GM23338 (cell line): ENCODE measurements around the gene RSRC1. TPM values are rescaled to one million over a fixed set of nuclear protein-coding genes. Genes with fewer than 3 reads are reported as not detected.

ENCODE experiments used
- ATAC-seq: fragments of 200-7000 bp; cut with Tn5 transposase; 3 replicates; pipeline ENCODE4 v1.9.1; 2020
- DNase-seq: peaks from one replicate; pipeline ENCODE4 v3.0.0-alpha.2; 2015; ENCODE audit warnings: low spot score
- H2AFZ ChIP-seq: fragments of 200-600 bp; sonication (generic); 2 replicates; pipeline ENCODE4 v1.8.0; 2016; ENCODE audit warnings: antibody characterized with exemption, mild to moderate bottlenecking, moderate library complexity
- H3F3A ChIP-seq: fragments of 200-600 bp; sonication (generic); replicated peaks from 2 replicates; pipeline ENCODE4 v1.8.0; 2017; ENCODE audit warnings: antibody characterized with exemption, mixed run types, low read depth
- H3K27ac ChIP-seq: fragments of 200-600 bp; sonication (generic); 2 replicates; pipeline ENCODE4 v1.6.1; 2016; ENCODE audit warnings: low read depth
- H3K27me3 ChIP-seq: fragments of 200-600 bp; sonication (generic); 2 replicates; pipeline ENCODE4 v1.8.0; 2016; ENCODE audit warnings: mild to moderate bottlenecking, mixed run types, moderate library complexity; ENCODE audit not compliant: insufficient read depth
- H3K36me3 ChIP-seq: fragments of 200-600 bp; sonication (generic); 2 replicates; pipeline ENCODE4 v1.8.0; 2016; ENCODE audit warnings: mild to moderate bottlenecking; ENCODE audit not compliant: insufficient read depth
- H3K4me1 ChIP-seq: fragments of 200-600 bp; sonication (generic); 2 replicates; pipeline ENCODE4 v1.8.0; 2016; ENCODE audit warnings: mild to moderate bottlenecking, moderate library complexity; ENCODE audit not compliant: insufficient read depth
- H3K4me2 ChIP-seq: fragments of 200-600 bp; sonication (generic); 2 replicates; pipeline ENCODE4 v1.7.1; 2017; ENCODE audit warnings: mixed run types
- H3K4me3 ChIP-seq: fragments of 200-600 bp; sonication (generic); 2 replicates; pipeline ENCODE4 v1.6.1; 2016; ENCODE audit warnings: mixed run types
- H3K79me2 ChIP-seq: fragments of 200-600 bp; sonication (generic); replicated peaks from 2 replicates; pipeline ENCODE4 v1.8.0; 2017; ENCODE audit warnings: mild to moderate bottlenecking; ENCODE audit not compliant: insufficient read depth
- H3K9me2 ChIP-seq: fragments of 200-600 bp; sonication (generic); 2 replicates; pipeline ENCODE4 v1.8.0; 2017; ENCODE audit not compliant: insufficient read depth
- H4K20me1 ChIP-seq: fragments of 200-600 bp; sonication (generic); replicated peaks from 2 replicates; pipeline ENCODE4 v1.8.0; 2017; ENCODE audit warnings: mild to moderate bottlenecking; ENCODE audit not compliant: insufficient read depth
- H3K27ac Mint-ChIP-seq: 2 replicates; pipeline ENCODE4 v1.8.0; 2020; ENCODE audit warnings: inconsistent platforms, mild to moderate bottlenecking, moderate library complexity, mixed read lengths
- H3K27me3 Mint-ChIP-seq: 3 replicates; pipeline ENCODE4 v1.8.0; 2022; ENCODE audit warnings: low read depth, mild to moderate bottlenecking, moderate library complexity, mixed read lengths, inconsistent platforms; ENCODE audit not compliant: insufficient read depth, poor library complexity
- H3K36me3 Mint-ChIP-seq: 3 replicates; pipeline ENCODE4 v1.8.0; 2021; ENCODE audit warnings: low read depth, mild to moderate bottlenecking, inconsistent platforms, moderate library complexity, mixed read lengths
- H3K4me1 Mint-ChIP-seq: 3 replicates; pipeline ENCODE4 v1.8.0; 2020; ENCODE audit warnings: mild to moderate bottlenecking, inconsistent platforms, mixed read lengths
- H3K4me3 Mint-ChIP-seq: 3 replicates; pipeline ENCODE4 v1.8.0; 2021; ENCODE audit warnings: moderate library complexity, mild to moderate bottlenecking, inconsistent platforms, mixed read lengths
- H3K9me3 Mint-ChIP-seq: 3 replicates; pipeline ENCODE4 v1.8.0; 2020; ENCODE audit warnings: moderate library complexity, mild to moderate bottlenecking, inconsistent platforms, mixed read lengths
- CREB1 ChIP-seq: fragments of 250-450 bp; sonication (Bioruptor Pico); IDR thresholded peaks from 2 replicates; pipeline ENCODE4 v1.5.0; 2020; ENCODE audit warnings: low read depth, mild to moderate bottlenecking, moderate library complexity
- CTCF ChIP-seq, 2 experiments: fragments of 200-600 bp in 1 of 2; sonication (generic) in 1 of 2; conservative IDR thresholded peaks; 2 replicates each; pipeline versions ENCODE4 v1.5.1 to v1.6.1; 2016 to 2017; ENCODE audit warnings: antibody characterized with exemption in 2 of 2, low read depth in 2 of 2, mild to moderate bottlenecking in 2 of 2, moderate library complexity in 1 of 2
- ETS1 ChIP-seq: IDR thresholded peaks from 2 replicates; pipeline ENCODE4 v1.6.1; 2016; ENCODE audit warnings: antibody characterized with exemption
- EZH2 ChIP-seq: fragments of 200-600 bp; sonication (generic); IDR thresholded peaks from one replicate; pipeline ENCODE4 v1.8.0; 2017; ENCODE audit warnings: antibody characterized with exemption, mild to moderate bottlenecking, low read depth; ENCODE audit not compliant: unreplicated experiment
- EZH2phosphoT487 ChIP-seq: fragments of 200-600 bp; sonication (generic); IDR thresholded peaks from one replicate; pipeline ENCODE4 v1.8.1; 2018; ENCODE audit warnings: antibody characterized with exemption; ENCODE audit not compliant: unreplicated experiment
- JUNB ChIP-seq: IDR thresholded peaks from one replicate; pipeline ENCODE4 v1.6.1; 2016; ENCODE audit warnings: antibody characterized with exemption; ENCODE audit not compliant: unreplicated experiment
- NANOG ChIP-seq: IDR thresholded peaks from 2 replicates; pipeline ENCODE4 v1.6.1; 2016; ENCODE audit warnings: antibody characterized with exemption, borderline replicate concordance
- POLR2AphosphoS5 ChIP-seq: IDR thresholded peaks from 2 replicates; pipeline ENCODE4 v1.6.1; 2016; ENCODE audit warnings: antibody characterized with exemption, low read depth
- REST ChIP-seq: IDR thresholded peaks from one replicate; pipeline ENCODE4 v1.6.1; 2018; ENCODE audit warnings: antibody characterized with exemption; ENCODE audit not compliant: unreplicated experiment
- STAT1 ChIP-seq: IDR thresholded peaks from one replicate; pipeline ENCODE4 v1.6.1; 2016; ENCODE audit warnings: antibody characterized with exemption; ENCODE audit not compliant: unreplicated experiment
- ZNF114 ChIP-seq: fragments of 250-450 bp; sonication (Bioruptor Pico); IDR thresholded peaks from 2 replicates; pipeline ENCODE4 v1.5.0; 2020; ENCODE audit warnings: mild to moderate bottlenecking, moderate library complexity
- ZNF331 ChIP-seq: fragments of 250-450 bp; sonication (Bioruptor Pico); IDR thresholded peaks from 2 replicates; pipeline ENCODE4 v1.5.0; 2020; ENCODE audit warnings: low read depth, mild to moderate bottlenecking, moderate library complexity
- ZNF462 ChIP-seq: fragments of 250-450 bp; sonication (Bioruptor Pico); IDR thresholded peaks from 2 replicates; pipeline ENCODE4 v1.5.0; 2020; ENCODE audit warnings: mild to moderate bottlenecking, moderate library complexity
- polyA plus RNA-seq: library from polyadenylated mRNA; unstranded; fragments of >200 nt; fragmentation: Nextera tagmentation; extraction: Ambion mirVana; gene quantifications from 2 replicates; pipeline ENCODE4 v1.2.1, GENCODE V29; 2016
- total RNA-seq: library from RNA; depleted of rRNA; stranded (reverse); fragments of >200 nt; shearing (Covaris generic); gene quantifications from 2 replicates; pipeline ENCODE4 v1.2.3, GENCODE V29; 2014

RSRC1 gene
- total and polyA plus RNA-seq, 2 experiments from 2014 or later = 32.5 to 76.8 TPM

- Mint-ChIP-seq H3K27me3 (no peaks in the 10 kb centered on the region), H3K4me1 (no peaks in the 10 kb centered on the region), H3K27ac (no peak overlapping the region), H3K4me3 (no peak overlapping the region), H3K9me3 (peaks cover 4% of the 10 kb centered on the region; the same call in 2 of the 3 replicates), H3K36me3 (peaks cover 2% of the 10 kb centered on the region; the same call in 1 of the 3 replicates)
- H3K79me2 ChIP-seq = no peaks in the 10 kb centered on the region
- ATAC-seq (no peak), DNase-seq (no peak)
- H3K36me3 ChIP-seq = no peaks in the 10 kb centered on the region
- no peaks in the 10 kb centered on the region for H3K4me1 ChIP-seq
- no peaks in the 10 kb centered on the region for H3F3A ChIP-seq
- no peak overlapping the region for H2AFZ ChIP-seq
- no peak overlapping the region for H3K27ac ChIP-seq
- H4K20me1 ChIP-seq = no peaks in the 10 kb centered on the region
- TF ChIP-seq CREB1 (CRISPR knock-in tag) (no peak), NANOG (no peak), ETS1 (no peak), ZNF462 (CRISPR knock-in tag) (no peak), STAT1 (no peak), ZNF114 (CRISPR knock-in tag) (no peak), ZNF331 (CRISPR knock-in tag) (no peak), POLR2AphosphoS5 (no peak), EZH2phosphoT487 (no peak), EZH2 (no peak), JUNB (no peak), CTCF (conservative IDR thresholded peaks at IDR 0.05; ENCODE audit: low read depth in 2 of 2) (no peak), REST (no peak)
- no peak overlapping the region for H3K4me3 ChIP-seq
- no peak overlapping the region for H3K4me2 ChIP-seq
- no peaks in the 10 kb centered on the region for H3K9me2 ChIP-seq
- no peaks in the 10 kb centered on the region for H3K27me3 ChIP-seq
Measured at GRCh38 chr3:158562674-158563073, 452.8 kb downstream of the RSRC1 start.
